ENCODE results near the gene LRRN2. TPM values are rescaled to one million over a fixed set of nuclear protein-coding genes. Genes with fewer than 3 reads are reported as not detected.
A peak's percentile ranks its signal among the peaks of the same experiment; 100 is the strongest.

The LRRN2 gene
- total and polyA plus RNA-seq, 11 donors: 0.65 to 4.2 (median 1.5) TPM

GRCh38 chr1:204725821-204726448 is 40.4 kb upstream of the LRRN2 start:
- H3K9me3 ChIP-seq: no peaks in the 10 kb centered on the region
- DNase-seq (no peak), ATAC-seq (no peak)
- H3K4me1 ChIP-seq: no peaks in the 10 kb centered on the region
- no peak for TF ChIP-seq CTCF (IDR thresholded peaks at IDR 0.05)
- no peak for TF ChIP-seq POLR2A (IDR thresholded peaks at IDR 0.05)
- H3K27ac ChIP-seq: no peak overlapping the region
- H3K27me3 ChIP-seq: peaks cover 0 to 78% (median 21%) of the 10 kb centered on the region in 9 donors
- intact Hi-C loops (cut with DNase I): no loop called here
- H3K4me3 ChIP-seq: no peak overlapping the region
- H3K36me3 ChIP-seq: no peaks in the 10 kb centered on the region
- 70 to 83% (median 76%) methylated on average over 9 of the region's 9 CpGs for WGBS, 4 donors

GRCh38 chr1:204723131-204723787 is 37.7 kb upstream of the LRRN2 start:
- TF ChIP-seq CTCF (IDR thresholded peaks at IDR 0.05) (no peak), POLR2A (IDR thresholded peaks at IDR 0.05) (no peak)
- Histone ChIP-seq H3K4me3 (no peak overlapping the region), H3K9me3 (no peaks in the 10 kb centered on the region), H3K36me3 (no peaks in the 10 kb centered on the region), H3K27me3 (peaks cover 0 to 55% (median 12%) of the 10 kb centered on the region in 9 donors), H3K4me1 (no peaks in the 10 kb centered on the region), H3K27ac (no peak overlapping the region)
- no peak for ATAC-seq
- 62 to 73% (median 70%) methylated on average over 8 of the region's 8 CpGs for WGBS, 4 donors
- DNase-seq: peak in 1 of 5 donors; percentile 7
- intact Hi-C loops (cut with DNase I): no loop called here

DNA sequence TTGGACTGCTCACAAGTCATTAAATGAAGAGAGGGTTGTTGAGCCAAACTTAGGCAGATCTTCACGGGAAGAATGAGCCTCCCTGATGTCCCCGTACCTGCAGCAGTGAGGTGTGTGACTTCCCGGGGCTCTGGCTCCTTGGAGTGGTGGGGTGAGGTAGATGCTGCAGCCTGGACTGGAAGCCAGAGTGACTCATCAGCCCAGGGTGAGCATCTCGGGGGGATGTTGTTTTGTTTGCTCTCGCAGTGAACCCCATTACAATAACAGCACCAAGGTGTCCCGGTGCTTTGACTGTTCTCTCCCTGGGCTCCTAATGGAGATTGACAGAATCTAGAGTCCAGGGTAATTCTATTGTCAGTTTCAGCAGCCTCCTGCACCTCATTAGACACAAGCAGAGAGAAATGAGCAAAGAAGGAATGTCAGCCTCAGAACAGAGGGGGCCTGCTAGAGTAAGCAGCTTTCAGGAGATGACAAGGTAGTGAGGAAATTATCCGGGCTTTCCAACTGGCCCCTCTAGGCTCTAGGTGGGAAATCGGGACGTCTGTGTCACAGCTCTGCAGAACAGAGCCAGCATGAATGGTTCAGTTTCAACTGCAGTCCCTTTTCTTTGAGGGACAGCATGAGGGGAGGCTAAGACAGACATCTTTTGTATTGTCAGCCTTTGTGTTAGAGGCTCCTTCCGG is 36.0 kb upstream of the LRRN2 start:
- DNase-seq: peak in 1 of 5 donors; percentile 4
- H3K4me1 ChIP-seq: no peaks in the 10 kb centered on the region
- 49 to 65% (median 58%) methylated on average over 10 of the region's 10 CpGs for WGBS, 4 donors
- H3K9me3 ChIP-seq: no peaks in the 10 kb centered on the region
- no peak overlapping the region for H3K27ac ChIP-seq
- intact Hi-C loops (cut with DNase I): no loop called here
- H3K27me3 ChIP-seq: peaks cover 0 to 43% (median 7%) of the 10 kb centered on the region in 9 donors
- no peak for ATAC-seq
- no peaks in the 10 kb centered on the region for H3K36me3 ChIP-seq
- TF ChIP-seq CTCF (IDR thresholded peaks at IDR 0.05) (no peak), POLR2A (IDR thresholded peaks at IDR 0.05) (no peak)
- H3K4me3 ChIP-seq: no peak overlapping the region

DNA sequence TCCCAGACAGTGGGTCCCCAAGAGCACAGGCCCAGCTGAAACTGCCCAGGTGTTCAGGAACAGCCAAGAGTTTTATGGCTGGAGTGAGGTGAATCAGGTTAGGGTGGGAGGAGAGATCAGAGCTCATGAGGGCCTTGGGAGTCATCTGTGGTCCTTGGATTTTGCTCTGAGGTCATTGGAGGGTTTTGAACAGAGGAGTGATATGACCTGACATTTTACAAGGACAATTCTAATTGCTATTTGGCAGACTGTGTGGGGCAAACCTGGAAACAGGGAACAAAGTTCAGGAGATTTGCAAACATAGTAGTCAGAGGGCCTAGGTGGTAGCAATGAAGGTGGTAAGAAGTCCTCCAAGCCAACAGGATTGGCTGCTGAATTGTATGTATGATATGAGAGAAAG is 31.1 kb upstream of the LRRN2 start:
- TF ChIP-seq POLR2A (IDR thresholded peaks at IDR 0.05): no peak
- TF ChIP-seq CTCF (IDR thresholded peaks at IDR 0.05): no peak
- Histone ChIP-seq H3K4me3 (no peak overlapping the region), H3K27ac (no peak overlapping the region), H3K36me3 (no peaks in the 10 kb centered on the region), H3K4me1 (peaks cover 0 to 11% (median 0%) of the 10 kb centered on the region in 12 donors), H3K27me3 (peaks cover 0 to 50% (median 15%) of the 10 kb centered on the region in 9 donors), H3K9me3 (no peaks in the 10 kb centered on the region)
- no peak for ATAC-seq
- intact Hi-C loops (cut with DNase I): loop anchor here in 1 of 10 donors (5.0 kb wide), 1 partner anchor 54 kb away; no protein-coding TSS in a partner anchor
- no peak for DNase-seq
